Loucy (cell line): ENCODE data around the gene KIR3DL3.
"Not testable (repeated sequence)": the region's sequence is repeated elsewhere in the genome, so short reads cannot be mapped to it uniquely, and the experiment has no call there.

Experiments used
- CTCF ChIP-seq: fragments of 200-600 bp; sonication (generic); conservative IDR thresholded peaks from 2 replicates; pipeline ENCODE4 v1.5.1; 2014; ENCODE audit warnings: mild to moderate bottlenecking, antibody characterized with exemption, low read length
- EZH2phosphoT487 ChIP-seq: fragments of 200-600 bp; IDR thresholded peaks from 2 replicates; pipeline ENCODE4 v1.6.1; 2018; ENCODE audit warnings: antibody characterized with exemption, mild to moderate bottlenecking, moderate library complexity, borderline replicate concordance

GRCh38 chr19:54750276-54750675 is 26.0 kb downstream of the KIR3DL3 start:
- TF ChIP-seq CTCF, EZH2phosphoT487: not testable (repeated sequence)
